GM06990 (cell line): Measurements from ENCODE around the gene MZF1.

Source experiments
- DNase-seq: peaks from one replicate; pipeline ENCODE4 v3.0.0-alpha.2; 2011; ENCODE audit not compliant: insufficient read length; ENCODE audit errors: extremely low read depth
- H3K27me3 ChIP-seq: replicated peaks from 2 replicates; pipeline ENCODE4 v1.6.0; 2011; ENCODE audit warnings: low read length; ENCODE audit not compliant: control insufficient read depth, insufficient read depth
- H3K36me3 ChIP-seq: 2 replicates; pipeline ENCODE4 v1.5.1; 2011; ENCODE audit warnings: low read length; ENCODE audit not compliant: control insufficient read depth, insufficient read depth
- H3K4me3 ChIP-seq: replicated peaks from 2 replicates; pipeline ENCODE4 v1.5.1; 2011; ENCODE audit warnings: low read depth, mild to moderate bottlenecking, control low read depth, low read length
- TF ChIP-seq, protein P1 (sequence below): IDR thresholded peaks from 2 replicates; pipeline ENCODE4 v1.5.1; 2011; ENCODE audit warnings: low read length, control low read depth, mild to moderate bottlenecking, inconsistent platforms; ENCODE audit not compliant: insufficient read depth, poor library complexity, severe bottlenecking

Gene MZF1

DNA sequence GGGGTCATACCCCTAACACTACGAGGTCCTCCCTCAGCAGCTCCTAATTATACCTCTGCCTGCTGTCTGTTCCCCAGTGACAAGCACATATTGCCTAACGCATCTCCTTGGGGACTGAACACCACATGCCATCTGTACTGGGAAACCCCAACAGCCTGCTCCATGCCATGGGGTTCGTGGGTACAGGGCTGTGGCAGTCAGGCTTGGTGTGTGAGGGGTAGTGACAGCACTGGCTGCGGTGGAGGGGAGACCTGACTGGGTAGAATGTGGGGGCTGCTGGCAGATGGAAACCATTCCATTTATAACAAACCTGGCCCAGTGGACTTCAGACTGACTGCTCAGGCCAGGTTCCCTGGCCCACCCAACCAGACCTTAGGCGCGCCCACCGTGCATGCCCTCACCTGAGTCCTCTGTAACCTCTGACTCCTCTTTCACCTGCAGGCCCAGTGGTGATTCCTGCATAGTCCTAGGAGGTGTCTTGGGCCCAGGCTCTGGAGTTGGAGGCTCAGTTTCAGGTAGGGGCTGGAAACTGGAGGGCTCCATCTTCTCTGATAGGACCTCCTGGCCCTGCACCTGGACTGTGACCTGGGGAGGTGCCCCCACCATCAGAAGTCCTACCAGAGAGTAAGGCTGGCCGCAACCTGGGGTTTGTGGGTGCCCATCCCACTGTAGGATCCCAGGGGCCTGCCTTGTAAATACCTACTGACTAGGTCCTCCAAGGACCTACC is 3.0 kb downstream of the MZF1 start:
- DNase-seq = no peak
- H3K4me3 ChIP-seq = no peak overlapping the region
- H3K27me3 ChIP-seq = no peaks in the 10 kb centered on the region
- TF ChIP-seq, protein P1, sequence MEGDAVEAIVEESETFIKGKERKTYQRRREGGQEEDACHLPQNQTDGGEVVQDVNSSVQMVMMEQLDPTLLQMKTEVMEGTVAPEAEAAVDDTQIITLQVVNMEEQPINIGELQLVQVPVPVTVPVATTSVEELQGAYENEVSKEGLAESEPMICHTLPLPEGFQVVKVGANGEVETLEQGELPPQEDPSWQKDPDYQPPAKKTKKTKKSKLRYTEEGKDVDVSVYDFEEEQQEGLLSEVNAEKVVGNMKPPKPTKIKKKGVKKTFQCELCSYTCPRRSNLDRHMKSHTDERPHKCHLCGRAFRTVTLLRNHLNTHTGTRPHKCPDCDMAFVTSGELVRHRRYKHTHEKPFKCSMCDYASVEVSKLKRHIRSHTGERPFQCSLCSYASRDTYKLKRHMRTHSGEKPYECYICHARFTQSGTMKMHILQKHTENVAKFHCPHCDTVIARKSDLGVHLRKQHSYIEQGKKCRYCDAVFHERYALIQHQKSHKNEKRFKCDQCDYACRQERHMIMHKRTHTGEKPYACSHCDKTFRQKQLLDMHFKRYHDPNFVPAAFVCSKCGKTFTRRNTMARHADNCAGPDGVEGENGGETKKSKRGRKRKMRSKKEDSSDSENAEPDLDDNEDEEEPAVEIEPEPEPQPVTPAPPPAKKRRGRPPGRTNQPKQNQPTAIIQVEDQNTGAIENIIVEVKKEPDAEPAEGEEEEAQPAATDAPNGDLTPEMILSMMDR = no peak
- peaks cover 23% of the 10 kb centered on the region for H3K36me3 ChIP-seq

DNA sequence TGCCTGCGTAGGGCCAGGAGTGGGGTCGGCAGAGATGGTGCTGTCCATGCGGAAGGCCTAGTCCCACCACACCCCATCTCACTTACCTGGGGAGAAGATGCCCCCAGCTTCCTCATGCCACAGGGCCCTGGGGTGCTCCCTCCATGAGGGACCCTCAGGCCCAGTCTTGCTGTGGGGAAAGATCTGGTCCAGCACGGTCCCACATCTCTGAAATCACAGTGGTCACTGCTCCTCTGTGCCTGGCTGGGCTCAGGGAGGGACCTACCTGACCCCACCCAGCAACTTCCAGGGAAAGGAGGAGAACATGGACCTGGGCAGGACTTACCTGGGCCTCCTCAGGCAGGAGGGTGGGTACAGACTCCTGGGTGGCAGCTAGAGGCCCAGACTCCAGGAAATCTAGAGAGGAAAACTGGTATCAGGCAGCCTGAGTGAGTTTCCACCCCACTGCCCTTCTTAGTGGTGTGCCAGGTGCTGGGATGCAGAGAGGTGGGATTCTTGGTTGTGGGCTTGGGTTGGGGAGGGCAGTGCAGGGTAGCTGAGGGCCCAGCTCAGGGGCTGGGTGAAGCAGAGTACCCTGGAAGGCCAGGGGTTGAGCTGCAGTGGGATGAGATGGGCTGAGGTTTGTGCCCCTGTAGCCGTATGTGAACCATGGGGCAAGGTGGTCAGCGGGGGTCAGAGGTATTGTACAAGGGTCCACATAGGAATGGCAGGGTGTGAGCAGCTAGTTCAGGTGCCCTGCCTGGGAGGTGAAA is 3.8 kb downstream of the MZF1 start:
- peaks cover 23% of the 10 kb centered on the region for H3K36me3 ChIP-seq
- H3K4me3 ChIP-seq = no peak overlapping the region
- no peaks in the 10 kb centered on the region for H3K27me3 ChIP-seq
- no peak for DNase-seq
- TF ChIP-seq, protein P1 = no peak

DNA sequence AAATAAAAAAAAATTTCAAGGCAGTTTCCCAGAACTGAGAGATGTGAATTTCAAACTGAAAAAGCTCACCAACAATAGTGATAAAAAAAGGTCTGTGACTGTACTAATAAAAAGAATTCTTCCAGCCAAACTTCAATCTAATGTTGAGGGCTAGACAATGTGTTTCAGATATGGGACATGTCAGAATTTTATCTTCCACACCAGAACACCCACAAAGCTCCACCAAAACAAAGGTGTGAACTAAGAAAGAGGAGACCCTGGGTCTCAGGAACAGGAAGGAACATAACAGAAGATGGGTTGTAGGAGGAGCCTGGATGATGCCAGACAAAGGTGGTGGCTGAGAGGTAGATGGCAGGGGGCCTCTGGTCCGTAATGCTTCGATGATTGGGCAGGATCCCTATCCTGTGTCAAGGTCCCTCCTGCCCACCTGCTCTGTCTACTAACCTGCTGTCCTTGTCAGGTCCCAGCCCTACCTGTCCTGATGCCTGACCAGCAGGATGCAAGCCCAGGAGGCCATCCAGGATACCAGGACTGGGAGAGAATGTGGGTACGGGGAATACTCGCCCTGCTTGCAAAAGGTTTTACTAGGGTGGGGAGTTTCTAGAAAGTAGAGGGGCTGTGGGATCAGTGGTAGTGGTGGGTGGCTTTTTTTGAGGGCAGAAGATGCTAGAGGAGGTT is 4.5 kb downstream of the MZF1 start:
- TF ChIP-seq, protein P1 = no peak

DNA sequence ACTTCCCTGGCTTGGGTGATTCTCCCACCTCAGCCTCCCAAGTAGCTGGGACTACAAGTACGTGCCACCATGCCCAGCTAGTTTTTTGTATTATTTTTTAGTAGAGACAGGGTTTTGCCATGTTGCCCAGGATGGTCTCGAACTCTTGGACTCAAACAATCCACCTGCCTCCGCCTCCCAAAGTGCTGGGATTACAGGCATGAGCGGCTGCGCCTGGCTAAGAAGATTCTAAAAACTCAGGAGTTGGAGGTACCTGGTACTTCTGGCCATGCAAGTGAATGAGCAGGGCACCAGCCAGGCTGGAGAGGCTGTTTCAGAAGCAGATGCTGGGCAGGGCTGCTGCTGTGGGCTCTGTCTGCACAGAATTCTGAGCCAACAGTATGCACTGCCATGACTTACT is 6.1 kb downstream of the MZF1 start:
- H3K4me3 ChIP-seq = no peak overlapping the region
- TF ChIP-seq, protein P1 = no peak
- peaks cover 23% of the 10 kb centered on the region for H3K36me3 ChIP-seq
- DNase-seq = no peak
- H3K27me3 ChIP-seq = no peaks in the 10 kb centered on the region

More for the DNA sequence above, 4.5 kb downstream of the MZF1 start:
- DNase-seq = no peak
- no peaks in the 10 kb centered on the region for H3K27me3 ChIP-seq
- no peak overlapping the region for H3K4me3 ChIP-seq
- H3K36me3 ChIP-seq = peaks cover 23% of the 10 kb centered on the region

DNA sequence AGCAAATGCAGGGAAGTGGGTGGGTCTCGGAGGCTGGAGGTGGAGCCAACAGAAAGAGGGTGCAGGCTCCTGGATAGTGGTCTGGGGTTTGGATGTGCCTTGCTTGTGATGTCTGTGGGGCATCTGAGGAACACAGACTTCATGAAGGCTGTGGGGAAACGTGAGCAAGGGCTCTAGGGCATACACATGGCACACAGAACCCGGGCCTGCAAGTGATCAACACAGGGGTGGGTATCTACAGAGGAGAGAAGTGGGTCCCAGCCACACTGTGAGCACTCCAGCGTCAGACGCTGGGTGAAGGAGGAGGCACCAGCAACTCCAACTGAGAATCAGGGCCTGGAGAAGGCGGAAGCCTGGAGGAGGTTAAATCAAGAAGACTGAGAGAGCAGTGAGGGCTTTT is 9.3 kb downstream of the MZF1 start:
- TF ChIP-seq, protein P1 = no peak
- no peak overlapping the region for H3K4me3 ChIP-seq
- H3K36me3 ChIP-seq = peaks cover 4% of the 10 kb centered on the region
- DNase-seq = no peak
- no peaks in the 10 kb centered on the region for H3K27me3 ChIP-seq
